ENCODE results near the gene PRRC2A.

- no peak for TF ChIP-seq POLR2A (IDR thresholded peaks at IDR 0.05)
- no peak for TF ChIP-seq POLR2AphosphoS5 (IDR thresholded peaks at IDR 0.05)
- TF ChIP-seq CTCF (IDR thresholded peaks at IDR 0.05) = no peak
These were observed 2.2 kb downstream of the PRRC2A start for GRCh38 chr6:31622684-31623091.
